Tibial nerve (tissue), 4 donors: ENCODE data around the gene DUSP6. TPM values are rescaled to one million over a fixed set of nuclear protein-coding genes. Genes with fewer than 3 reads are reported as not detected.

ENCODE experiments used
- DNase-seq, 2 donors: peaks; one replicate each; pipeline ENCODE4 v3.0.0-alpha.2; 2019; ENCODE audit warnings: low spot score in 2 of 2
- H3K27ac ChIP-seq, 4 donors: fragments of 200-600 bp; sonication (generic) in 3 of 4; one replicate each; pipeline ENCODE4 v1.5.1; 2017 to 2019; ENCODE audit warnings: mild to moderate bottlenecking in 1 of 4
- H3K27me3 ChIP-seq, 2 donors: fragments of 200-600 bp; sonication (generic) in 1 of 2; one replicate each; pipeline versions ENCODE4 v1.5.1 to v1.6.0; 2017 to 2019
- H3K36me3 ChIP-seq, 3 donors: fragments of 200-600 bp; sonication (generic); one replicate each; pipeline ENCODE4 v1.5.1; 2018 to 2019
- H3K4me1 ChIP-seq, 4 donors: fragments of 200-600 bp; sonication (generic) in 3 of 4; one replicate each; pipeline ENCODE4 v1.5.1; 2017 to 2019
- H3K4me3 ChIP-seq, 4 donors: fragments of 200-600 bp; sonication (generic) in 3 of 4; one replicate each; pipeline ENCODE4 v1.5.1; 2017 to 2019; ENCODE audit warnings: mild to moderate bottlenecking in 1 of 4, moderate library complexity in 1 of 4
- H3K9me3 ChIP-seq, 4 donors: fragments of 200-600 bp; sonication (generic) in 3 of 4; one replicate each; pipeline ENCODE4 v1.5.1; 2017 to 2019
- CTCF ChIP-seq, 5 experiments: fragments of 200-600 bp in 3 of 5; fragments of 450-650 bp in 2 of 5; sonication (generic) in 3 of 5; IDR thresholded peaks; one replicate each; pipeline ENCODE4 v1.5.1; 2016 to 2019; ENCODE audit warnings: antibody characterized with exemption in 5 of 5, mild to moderate bottlenecking in 3 of 5, moderate library complexity in 2 of 5
- EP300 ChIP-seq, 2 donors: sonication (generic); formaldehyde crosslinking; IDR thresholded peaks; one replicate each; pipeline ENCODE4 v1.6.1; 2017; ENCODE audit warnings: antibody characterized with exemption in 2 of 2, mild to moderate bottlenecking in 1 of 2
- POLR2A ChIP-seq, 2 donors: fragments of 450-650 bp; IDR thresholded peaks; one replicate each; pipeline ENCODE4 v1.6.1; 2017; ENCODE audit warnings: antibody characterized with exemption in 2 of 2, mild to moderate bottlenecking in 2 of 2, moderate library complexity in 2 of 2
- WGBS, 2 donors: methylation state at CpG; one replicate each; pipeline ENCODE4 v1.1.5; 2018; 5-methylcytosine and 5-hydroxymethylcytosine counted together
- small RNA-seq: library from RNA; depleted of rRNA; stranded (forward); fragments of <200 nt; gene quantifications from one replicate; pipeline ENCODE3, GENCODE V24; 2016
- total RNA-seq, 4 donors: library from RNA; depleted of rRNA; stranded (reverse); fragments of >200 nt; gene quantifications; one replicate each; pipeline ENCODE4 v1.1.0, GENCODE V29; 2016

DUSP6 gene
- total RNA-seq, 4 donors from 2014 or later = 66.5 to 85.2 (median 72.8) TPM

GRCh38 chr12:89299931-89300330, 52.4 kb downstream of the DUSP6 start:
- WGBS, 2 donors = 62 to 78% methylated on average over 2 of the region's 2 CpGs
- H3K27me3 ChIP-seq = no peaks in the 10 kb centered on the region
- no peaks in the 10 kb centered on the region for H3K36me3 ChIP-seq
- no peak overlapping the region for H3K27ac ChIP-seq
- H3K9me3 ChIP-seq = peaks cover 0 to 5% (median 2%) of the 10 kb centered on the region in 4 donors
- H3K4me3 ChIP-seq = no peak overlapping the region
- TF ChIP-seq POLR2A (IDR thresholded peaks at IDR 0.05) = no peak
- TF ChIP-seq EP300 (IDR thresholded peaks at IDR 0.05) = no peak
- TF ChIP-seq CTCF (IDR thresholded peaks at IDR 0.05) = no peak
- DNase-seq = no peak
- H3K4me1 ChIP-seq = no peaks in the 10 kb centered on the region

- peaks cover 0 to 5% (median 2%) of the 10 kb centered on the region in 4 donors for H3K9me3 ChIP-seq
- H3K4me1 ChIP-seq = no peaks in the 10 kb centered on the region
- no peak for DNase-seq
- no peak for TF ChIP-seq CTCF (IDR thresholded peaks at IDR 0.05)
- no peak for TF ChIP-seq EP300 (IDR thresholded peaks at IDR 0.05)
- TF ChIP-seq POLR2A (IDR thresholded peaks at IDR 0.05) = no peak
- H3K36me3 ChIP-seq = no peaks in the 10 kb centered on the region
- H3K4me3 ChIP-seq = no peak overlapping the region
- H3K27ac ChIP-seq = no peak overlapping the region
- H3K27me3 ChIP-seq = no peaks in the 10 kb centered on the region
These were observed 52.9 kb downstream of the DUSP6 start for GRCh38 chr12:89299417-89299816.

Small RNA genes lying within 50 kb of the gene (small RNA-seq; reads per million reads assigned to genes)
- gene MRPS6P4 = not detected

Other genes starting within 250 kb of the DUSP6 start
- gene GALNT4, start 172.3 kb upstream of the DUSP6 start, total RNA-seq = 1 to 10 TPM; 2.7 to 5.9 (median 5.0) TPM
- 10 to 100 TPM; 22.7 to 38.7 (median 25.1) TPM for gene POC1B, start 173.5 kb upstream of the DUSP6 start, total RNA-seq